Retinal pigment epithelial cell (primary cell): ENCODE measurements around the gene LRRC14B.

Experiments
- DNase-seq: peaks from one replicate; pipeline ENCODE4 v3.0.0-alpha.2; 2010; ENCODE audit warnings: low read depth
- H3K4me3 ChIP-seq: 2 replicates; pipeline ENCODE4 v1.5.1; 2011; ENCODE audit warnings: mild to moderate bottlenecking, low read length, control low read depth, moderate library complexity
- CTCF ChIP-seq: conservative IDR thresholded peaks from 2 replicates; pipeline ENCODE4 v1.5.1; 2011; ENCODE audit warnings: low read depth, low read length, control low read depth, inconsistent platforms

The LRRC14B gene

DNA sequence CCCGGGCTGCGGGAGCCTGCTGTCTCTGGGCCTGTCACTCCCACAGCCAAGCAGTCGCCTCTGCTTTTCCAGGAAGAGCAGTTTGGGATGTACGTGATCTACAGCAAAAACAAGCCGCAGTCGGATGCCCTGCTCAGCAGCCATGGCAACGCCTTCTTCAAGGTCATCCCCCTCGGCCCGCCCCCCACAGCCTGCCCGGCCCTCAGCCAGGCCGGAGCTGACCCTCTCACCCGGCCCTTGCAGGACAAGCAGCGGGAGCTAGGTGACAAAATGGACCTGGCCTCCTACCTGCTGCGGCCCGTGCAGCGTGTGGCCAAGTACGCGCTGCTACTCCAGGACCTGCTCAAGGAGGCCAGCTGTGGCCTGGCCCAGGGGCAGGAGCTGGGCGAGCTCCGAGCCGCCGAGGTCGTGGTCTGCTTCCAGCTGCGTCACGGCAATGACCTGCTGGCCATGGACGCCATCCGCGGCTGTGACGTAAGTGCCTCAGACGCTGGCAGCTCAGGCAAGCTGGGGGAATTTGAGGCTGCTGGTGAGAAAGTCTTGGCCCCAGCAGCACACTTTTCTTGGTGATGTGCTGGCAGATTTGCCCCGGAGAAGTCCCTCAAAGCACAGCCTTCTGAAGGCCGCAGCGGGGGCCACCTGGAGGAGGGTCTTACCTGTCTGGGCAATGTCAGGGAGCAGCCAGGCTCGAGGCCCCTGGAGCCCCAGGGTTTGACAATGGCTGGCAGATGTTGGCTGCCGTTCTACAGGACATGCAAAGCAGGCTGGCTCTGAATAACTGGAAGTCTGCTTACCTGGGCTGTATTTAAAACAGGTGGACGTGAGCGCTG is 20.1 kb upstream of the LRRC14B start:
- no peak for DNase-seq
- TF ChIP-seq CTCF, result no peak
- H3K4me3 ChIP-seq, result no peak overlapping the region

- DNase-seq, result no peak
- TF ChIP-seq CTCF, result no peak
- no peak overlapping the region for H3K4me3 ChIP-seq
Observed at GRCh38 chr5:171801-172331, 19.4 kb upstream of the LRRC14B start.

DNA sequence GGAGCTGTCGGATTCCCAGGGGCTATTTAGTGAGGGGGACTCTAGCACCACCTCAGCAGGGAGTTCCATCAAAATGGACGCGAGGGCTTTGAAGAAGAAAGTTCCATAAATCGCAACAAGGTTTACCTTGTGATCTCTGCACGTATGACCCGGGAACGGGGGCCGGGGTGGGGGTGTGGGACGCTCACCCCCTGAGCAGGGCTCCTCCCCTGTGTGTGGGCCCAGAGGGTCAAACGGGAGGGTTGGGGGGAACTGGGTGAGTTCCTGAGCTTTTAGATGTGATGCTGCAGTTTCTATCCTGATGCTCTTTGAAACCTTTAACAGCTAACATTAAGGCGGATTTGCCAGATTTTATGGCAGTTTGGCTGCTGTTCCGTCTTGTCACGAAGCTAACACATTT is 18.9 kb upstream of the LRRC14B start:
- TF ChIP-seq CTCF, result no peak
- H3K4me3 ChIP-seq, result no peak overlapping the region
- no peak for DNase-seq

GRCh38 chr5:172841-173251 is 18.4 kb upstream of the LRRC14B start:
- no peak overlapping the region for H3K4me3 ChIP-seq
- no peak for DNase-seq
- TF ChIP-seq CTCF, result no peak

DNA sequence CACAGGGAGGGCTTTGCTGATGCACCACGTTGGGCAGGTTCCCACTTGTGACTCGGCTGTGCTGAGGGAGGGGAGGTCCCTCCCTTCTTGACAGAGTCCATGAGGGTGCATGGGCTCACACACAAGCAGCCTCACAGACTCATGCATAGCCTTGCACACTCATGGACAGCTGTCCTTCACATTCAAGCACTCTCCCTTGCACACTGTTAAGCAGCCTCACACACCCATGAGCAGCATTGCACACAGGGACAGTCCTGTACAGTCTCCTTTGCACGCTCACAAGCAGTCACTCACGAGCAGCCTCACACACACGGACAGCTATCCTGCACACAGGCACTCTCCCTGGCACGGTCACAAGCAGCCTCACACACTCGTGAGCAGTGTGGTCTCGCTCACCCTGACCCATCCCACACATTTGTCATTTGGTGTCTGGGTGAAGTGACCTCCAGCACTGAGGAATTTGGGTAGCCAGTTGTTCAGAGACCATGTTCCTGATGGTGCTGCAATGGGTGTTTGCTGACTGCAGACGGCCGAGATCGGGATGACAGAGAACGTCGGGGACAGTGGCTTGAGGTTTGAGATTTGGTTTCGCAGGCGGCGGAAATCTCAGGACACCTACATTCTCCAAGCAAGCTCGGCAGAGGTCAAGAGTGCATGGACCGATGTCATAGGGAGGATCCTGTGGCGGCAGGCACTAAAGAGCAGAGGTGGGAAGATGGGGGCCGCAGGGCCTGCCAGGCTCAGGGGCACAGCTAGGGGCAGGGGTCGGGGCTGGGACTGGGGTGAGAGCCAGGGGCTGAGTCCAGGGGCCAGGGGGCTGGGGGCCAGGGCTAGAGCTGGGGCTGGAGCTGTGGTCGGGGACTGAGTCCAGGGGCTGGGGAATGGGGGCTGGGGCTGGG is 17.7 kb upstream of the LRRC14B start:
- no peak for DNase-seq
- no peak for TF ChIP-seq CTCF
- no peak overlapping the region for H3K4me3 ChIP-seq

DNA sequence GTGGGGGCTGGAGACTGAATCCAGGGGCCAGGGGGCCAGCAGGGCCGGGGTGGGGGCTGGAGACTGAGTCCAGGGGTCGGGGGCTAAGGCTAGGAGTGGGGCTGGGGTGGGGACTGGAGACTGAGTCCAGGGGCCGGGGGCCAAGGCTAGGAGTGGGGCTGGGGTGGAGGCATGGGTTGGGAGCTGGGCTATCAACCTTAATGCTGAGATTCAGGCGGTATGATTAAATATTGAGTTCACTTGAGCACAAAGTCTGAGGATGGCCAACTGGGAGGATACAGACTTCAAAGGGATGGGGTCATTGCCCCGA is 17.0 kb upstream of the LRRC14B start:
- no peak overlapping the region for H3K4me3 ChIP-seq
- TF ChIP-seq CTCF, result no peak
- DNase-seq, result no peak
